H1 (cell line): ENCODE results near the gene RAB3C. TPM values are rescaled to one million over a fixed set of nuclear protein-coding genes. Genes with fewer than 3 reads are reported as not detected.

Experiments
- CTCF ChIA-PET: fragments of 300-600 bp; sonication (Branson Sonifier 250); formaldehyde crosslinking; loops from one replicate; lab custom pipeline; 2021; ENCODE audit not compliant: partially characterized antibody; lab: Charles Lee
- POLR2A ChIA-PET: fragments of 300-600 bp; sonication (Branson Sonifier 250); formaldehyde crosslinking; loops from one replicate; lab custom pipeline; 2021; ENCODE audit warnings: inconsistent platforms; ENCODE audit not compliant: partially characterized antibody; lab: Charles Lee
- DNase-seq, 2 experiments: peaks; one replicate each; pipeline versions ENCODE4 v3.0.0 to v3.0.0-alpha.2; 2010 to 2022; ENCODE audit warnings: low spot score in 2 of 2, low read depth in 1 of 2, mixed read lengths in 1 of 2
- FAIRE-seq: peaks from 2 replicates; lab custom pipeline; 2011; peaks lifted over from hg19 to GRCh38; lab: Jason Lieb, UNC
- H2AFZ ChIP-seq: 2 replicates; pipeline ENCODE4 v1.8.1; 2012; ENCODE audit warnings: low read length, inconsistent platforms
- H2AK5ac ChIP-seq: 2 replicates; pipeline ENCODE4 v1.6.1; 2013; ENCODE audit warnings: low read depth, low read length
- H2BK120ac ChIP-seq: replicated peaks from 2 replicates; pipeline ENCODE3; 2013; ENCODE audit warnings: low read depth, low read length, inconsistent platforms
- H2BK12ac ChIP-seq: 2 replicates; pipeline ENCODE4 v1.6.1; 2013; ENCODE audit warnings: low read depth, low read length
- H2BK15ac ChIP-seq: 2 replicates; pipeline ENCODE4 v1.6.1; 2013; ENCODE audit warnings: low read length
- H2BK20ac ChIP-seq: 2 replicates; pipeline ENCODE4 v1.6.1; 2013; ENCODE audit warnings: low read length
- H2BK5ac ChIP-seq: 2 replicates; pipeline ENCODE4 v1.6.1; 2013; ENCODE audit warnings: low read depth, low read length
- H3K14ac ChIP-seq: 2 replicates; pipeline ENCODE4 v1.6.1; 2013; ENCODE audit warnings: inconsistent platforms; ENCODE audit not compliant: insufficient read length
- H3K18ac ChIP-seq: 2 replicates; pipeline ENCODE4 v1.6.1; 2013; ENCODE audit warnings: low read length; ENCODE audit errors: extremely low read depth
- H3K23ac ChIP-seq: 2 replicates; pipeline ENCODE4 v1.6.1; 2013; ENCODE audit warnings: inconsistent platforms; ENCODE audit not compliant: insufficient read length
- H3K23me2 ChIP-seq: 2 replicates; pipeline ENCODE4 v1.6.1; 2013; ENCODE audit warnings: low read depth, low read length
- H3K27ac ChIP-seq: 2 replicates; pipeline ENCODE4 v1.6.1; 2011; ENCODE audit warnings: low read depth, low read length, inconsistent platforms
- H3K27me3 ChIP-seq, 4 experiments: replicated peaks in 1 of 4; 1 replicate in 1 of 4; 2 replicates in 3 of 4; pipeline versions ENCODE4 v1.6.1 to v1.8.1; 2011 to 2013; ENCODE audit warnings: low read length in 3 of 4, mild to moderate bottlenecking in 3 of 4, inconsistent platforms in 2 of 4, mixed read lengths in 2 of 4, moderate library complexity in 1 of 4; ENCODE audit not compliant: control insufficient read depth in 3 of 4, insufficient read depth in 3 of 4; ENCODE audit errors: extremely low read depth in 1 of 4
- H3K36me3 ChIP-seq, 4 experiments: 2 replicates each; pipeline versions ENCODE4 v1.6.1 to v1.8.1; 2011 to 2013; ENCODE audit warnings: mild to moderate bottlenecking in 4 of 4, low read length in 3 of 4, moderate library complexity in 2 of 4, control low read depth in 1 of 4, inconsistent platforms in 1 of 4; ENCODE audit not compliant: insufficient read depth in 4 of 4, control insufficient read depth in 2 of 4
- H3K4ac ChIP-seq: replicated peaks from 2 replicates; pipeline ENCODE3; 2013; ENCODE audit warnings: low read length, low read depth, mixed read lengths, inconsistent platforms; ENCODE audit not compliant: insufficient read length
- H3K4me1 ChIP-seq, 4 experiments: replicated peaks in 1 of 4; 1 replicate in 1 of 4; 2 replicates in 3 of 4; pipeline versions ENCODE4 v1.6.1 to v1.8.1; 2011 to 2013; ENCODE audit warnings: low read length in 3 of 4, inconsistent platforms in 2 of 4, mixed read lengths in 1 of 4; ENCODE audit not compliant: insufficient read depth in 4 of 4, control insufficient read depth in 3 of 4
- H3K4me2 ChIP-seq, 2 experiments: 2 replicates each; pipeline versions ENCODE4 v1.6.1 to v1.8.1; 2011 to 2013; ENCODE audit warnings: low read depth in 2 of 2, low read length in 2 of 2, control low read depth in 1 of 2, inconsistent platforms in 1 of 2, mild to moderate bottlenecking in 1 of 2; ENCODE audit not compliant: insufficient read depth in 1 of 2
- H3K4me3 ChIP-seq, 4 experiments: fragments of 200-600, 300-600 bp in 1 of 4; sonication (generic), shearing (Covaris generic), sonication (Bioruptor Twin) in 1 of 4; 2 replicates each; pipeline versions ENCODE4 v1.5.1 to v1.8.1; 2011 to 2016; ENCODE audit warnings: low read length in 4 of 4, low read depth in 3 of 4, control low read depth in 2 of 4, inconsistent platforms in 2 of 4, mild to moderate bottlenecking in 2 of 4, mixed read lengths in 1 of 4, moderate library complexity in 1 of 4; ENCODE audit not compliant: insufficient read depth in 2 of 4; ENCODE audit errors: extremely low read depth in 1 of 4
- H3K56ac ChIP-seq: replicated peaks from 2 replicates; pipeline ENCODE3; 2013; ENCODE audit warnings: low read depth, mild to moderate bottlenecking, mixed read lengths, low read length, inconsistent platforms; ENCODE audit not compliant: insufficient read length
- H3K79me1 ChIP-seq: 2 replicates; pipeline ENCODE4 v1.6.1; 2013; ENCODE audit warnings: low read depth, low read length, control low read depth
- H3K79me2 ChIP-seq, 2 experiments: 2 replicates each; pipeline versions ENCODE4 v1.6.1 to v1.8.1; 2012 to 2013; ENCODE audit warnings: low read length in 2 of 2, mild to moderate bottlenecking in 2 of 2, inconsistent platforms in 1 of 2; ENCODE audit not compliant: insufficient read depth in 2 of 2, control insufficient read depth in 1 of 2
- H3K9ac ChIP-seq, 4 experiments: replicated peaks in 1 of 4; 1 replicate in 1 of 4; 2 replicates in 3 of 4; pipeline versions ENCODE4 v1.6.1 to v1.8.1; 2011 to 2013; ENCODE audit warnings: low read depth in 3 of 4, low read length in 3 of 4, control low read depth in 2 of 4, mild to moderate bottlenecking in 2 of 4, moderate library complexity in 2 of 4, inconsistent platforms in 1 of 4; ENCODE audit errors: extremely low read depth in 1 of 4
- H3K9me3 ChIP-seq, 2 experiments: 2 replicates each; pipeline versions ENCODE4 v1.6.1 to v1.8.1; 2012 to 2013; ENCODE audit warnings: mild to moderate bottlenecking in 2 of 2, moderate library complexity in 2 of 2, control low read depth in 1 of 2, inconsistent platforms in 1 of 2, low read depth in 1 of 2, low read length in 1 of 2, mixed read lengths in 1 of 2; ENCODE audit not compliant: insufficient read depth in 2 of 2
- H4K20me1 ChIP-seq, 2 experiments: replicated peaks in 1 of 2; 2 replicates each; pipeline versions ENCODE3 to v1.8.1; 2011 to 2013; ENCODE audit warnings: inconsistent platforms in 2 of 2, low read length in 2 of 2, mild to moderate bottlenecking in 1 of 2; ENCODE audit not compliant: insufficient read depth in 2 of 2, control insufficient read depth in 1 of 2
- H4K5ac ChIP-seq: 2 replicates; pipeline ENCODE4 v1.6.1; 2013; ENCODE audit warnings: low read length, low read depth, mixed read lengths, inconsistent platforms; ENCODE audit not compliant: insufficient read length
- H4K8ac ChIP-seq: 2 replicates; pipeline ENCODE4 v1.8.0; 2013; ENCODE audit warnings: mild to moderate bottlenecking, moderate library complexity, low read length, inconsistent platforms; ENCODE audit not compliant: insufficient read depth; ENCODE audit errors: extremely low read depth
- H4K91ac ChIP-seq: replicated peaks from 2 replicates; pipeline ENCODE3; 2013; ENCODE audit warnings: low read length, mixed read lengths, inconsistent platforms; ENCODE audit not compliant: insufficient read length
- KDM1A ChIP-seq: fragments of 200-600, 300-600 bp; sonication (generic); IDR thresholded peaks from 2 replicates; pipeline ENCODE4 v1.7.1; 2016; ENCODE audit warnings: mild to moderate bottlenecking, low read length, borderline replicate concordance
- MAFK ChIP-seq: IDR thresholded peaks from 2 replicates; pipeline ENCODE4 v1.6.1; 2012; ENCODE audit warnings: low read depth, mild to moderate bottlenecking, improper control_type of control experiment, low read length
- RBBP5 ChIP-seq: IDR thresholded peaks from 2 replicates; pipeline ENCODE4 v1.7.1; 2012; ENCODE audit warnings: low read depth, mild to moderate bottlenecking, inconsistent platforms, low read length, moderate library complexity, borderline replicate concordance
- WGBS, 2 experiments: shearing (Covaris generic) in 1 of 2; methylation state at CpG; one replicate each; pipeline versions ENCODE4 v1.1.6 to v1.1.7; 2013 to 2015; ENCODE audit warnings: low lambda C conversion rate in 2 of 2, mixed read lengths in 2 of 2, inconsistent platforms in 1 of 2, low coverage in 1 of 2, missing lambda C conversion rate in 1 of 2; ENCODE audit not compliant: insufficient replicate concordance in 2 of 2, insufficient coverage in 1 of 2, insufficient read length in 1 of 2; ENCODE audit errors: extremely low coverage in 1 of 2, missing lambda C conversion rate in 1 of 2; 5-methylcytosine and 5-hydroxymethylcytosine counted together
- polyA plus RNA-seq, 7 experiments: library from polyadenylated mRNA; depleted of rRNA in 3 of 7; stranded (reverse) in 5 of 7; unstranded in 2 of 7; fragments of >200 nt in 5 of 7; fragments of 200-250 nt in 2 of 7; gene quantifications; 1 replicate in 5 of 7; 2 replicates in 1 of 7; 4 replicates in 1 of 7; pipeline versions ENCODE4 v1.2.1 to v1.2.3, GENCODE V29; 2011 to 2013; ENCODE audit warnings: missing spikeins in 2 of 7, mixed read lengths in 2 of 7
- total RNA-seq: library from RNA; stranded (reverse); fragmentation: NEBNext Ultra II Directional; extraction: Animal tissue kit (Norgen Biotek cat#: 25700); gene quantifications from 2 replicates; pipeline ENCODE4 v1.2.1, GENCODE V29; 2021

The RAB3C gene
- total and polyA plus RNA-seq, 2 of the 8 experiments (the other 6 are each of a cell fraction or from before 2014, with no cell fraction given) = 14.7 to 18.3 TPM

GRCh38 chr5:58648846-58649245 is 66.0 kb downstream of the RAB3C start:
- CTCF ChIA-PET = interaction anchor here (0.9 kb wide), 1 partner anchor 9 kb away, joined by 7 read pairs; no protein-coding TSS in a partner anchor
- TF ChIP-seq MAFK (no peak), KDM1A (no peak), RBBP5 (no peak)

More at GRCh38 chr5:58648846-58649245, 66.0 kb downstream of the RAB3C start:
- no peak overlapping the region for H2AK5ac ChIP-seq
- H3K23me2 ChIP-seq = no peaks in the 10 kb centered on the region
- H3K79me2 ChIP-seq = no peaks in the 10 kb centered on the region
- FAIRE-seq (no peak), DNase-seq (no peak)
- H3K4ac ChIP-seq = no peak overlapping the region
- POLR2A ChIA-PET = no interaction called here
- no peaks in the 10 kb centered on the region for H3K27me3 ChIP-seq
- no peak overlapping the region for H4K5ac ChIP-seq
- H4K91ac ChIP-seq = no peak overlapping the region
- no peaks in the 10 kb centered on the region for H3K4me1 ChIP-seq
- no peaks in the 10 kb centered on the region for H4K20me1 ChIP-seq
- no peak overlapping the region for H3K14ac ChIP-seq
- H2BK5ac ChIP-seq = no peak overlapping the region
- H2AFZ ChIP-seq = no peak overlapping the region
- no peak overlapping the region for H2BK12ac ChIP-seq
- no peak overlapping the region for H2BK120ac ChIP-seq
- no peak overlapping the region for H2BK20ac ChIP-seq
- no peak overlapping the region for H3K9ac ChIP-seq
- H3K18ac ChIP-seq = no peak overlapping the region
- H3K9me3 ChIP-seq = no peaks in the 10 kb centered on the region
- H3K56ac ChIP-seq = no peak overlapping the region
- no peaks in the 10 kb centered on the region for H3K36me3 ChIP-seq
- no peak overlapping the region for H3K23ac ChIP-seq
- no peak overlapping the region for H4K8ac ChIP-seq
- H3K4me3 ChIP-seq = no peak overlapping the region
- whole genome bisulfite sequencing, 2 experiments = 95% methylated on average over 4 of the region's 4 CpGs; no CpG with 5 or more reads in 1 of the 2 experiments
- no peak overlapping the region for H3K27ac ChIP-seq
- H2BK15ac ChIP-seq = no peak overlapping the region
- no peak overlapping the region for H3K4me2 ChIP-seq
- H3K79me1 ChIP-seq = no peaks in the 10 kb centered on the region
